Spleen (tissue), 11 donors: ENCODE data around the gene CEMIP. TPM values are rescaled to one million over a fixed set of nuclear protein-coding genes. Genes with fewer than 3 reads are reported as not detected.

ENCODE experiments used
- microRNA-seq, 3 donors: library from miRNA; unstranded; fragments of <30 nt; microRNA quantifications; one replicate each; pipeline versions ENCODE4 to v1.1.0, GENCODE V29; 2019 to 2020
- polyA plus RNA-seq, 3 donors: library from polyadenylated mRNA; stranded (reverse); fragments of 200-250 nt; gene quantifications; one replicate each; pipeline ENCODE4 v1.2.1, GENCODE V29; 2013
- small RNA-seq, 4 donors: library from RNA; depleted of rRNA; stranded (forward); fragments of <200 nt; gene quantifications; one replicate each; pipeline ENCODE3, GENCODE V24; 2016
- total RNA-seq, 7 donors: library from RNA; depleted of rRNA in 3 of 7; stranded (reverse); fragments of >200 nt in 3 of 7; fragmentation: NEBNext Ultra II Directional in 4 of 7; extraction: Animal tissue kit (Norgen Biotek cat#: 25700) in 4 of 7; gene quantifications; one replicate each; pipeline versions ENCODE4 v1.1.0 to v1.2.1, GENCODE V29; 2016 to 2021
- donor health status: healthy with polysubstance abuse.
- donor health status: DM: no; HTN: no; CAD: no; lungs with moderate emphysema.
- donor health status: DM: no; HTN: no; CAD: no.
- donor health status: Bipolar disorder and iron deficiency.
- donor health status: healthy.
- donor health status: DM: no; HTN: no; CAD: no.
- donor health status: DM: yes; HTN: yes; CAD: no.

Gene CEMIP
- total and polyA plus RNA-seq, 10 donors, result 0.20 to 3.0 (median 1.0) TPM; not detected in 1

Small RNAs within 50 kb of the gene (microRNA-seq; reads per million reads assigned to microRNA genes)
- gene MIR4514 (0 reads per million in 3 donors), gene MIR549A (0 to 0.28 (median 0) reads per million in 3 donors)

Small RNAs within 50 kb of the gene (small RNA-seq; reads per million reads assigned to genes)
- 0 reads per million in 4 donors for gene MIR4514
- gene MIR549A, result 0 reads per million in 4 donors

Other genes with a start within 250 kb of the CEMIP start
- 10 to 100 TPM in 6 of 7 donors, 1 to 10 TPM in 1; 9.9 to 17.0 (median 11.7) TPM for gene ABHD17C, start 84.1 kb upstream of the CEMIP start, total RNA-seq
- gene ABHD17C, start 84.1 kb upstream of the CEMIP start, polyA plus RNA-seq, result 1 to 10 TPM; 4.2 to 7.8 (median 7.8) TPM
- 10 to 100 TPM; 25.4 to 39.8 (median 29.1) TPM for gene MESD, start 210.4 kb downstream of the CEMIP start, total RNA-seq
- 10 to 100 TPM in 2 of 3 donors, 1 to 10 TPM in 1; 8.5 to 13.1 (median 10.3) TPM for gene MESD, start 210.4 kb downstream of the CEMIP start, polyA plus RNA-seq
- 10 to 100 TPM; 22.7 to 53.3 (median 32.3) TPM for gene TLNRD1, start 221.6 kb downstream of the CEMIP start, total RNA-seq
- gene TLNRD1, start 221.6 kb downstream of the CEMIP start, polyA plus RNA-seq, result 10 to 100 TPM in 1 of 3 donors, 1 to 10 TPM in 2; 6.2 to 14.1 (median 8.1) TPM